ENCODE results near the gene GLYR1. TPM values are rescaled to one million over a fixed set of nuclear protein-coding genes. Genes with fewer than 3 reads are reported as not detected.

GLYR1 gene
- total and polyA plus RNA-seq, 10 of the 15 experiments (the other 5 are each of a cell fraction or from before 2014, with no cell fraction given) = 7.3 to 90.2 (median 57.2) TPM

DNA sequence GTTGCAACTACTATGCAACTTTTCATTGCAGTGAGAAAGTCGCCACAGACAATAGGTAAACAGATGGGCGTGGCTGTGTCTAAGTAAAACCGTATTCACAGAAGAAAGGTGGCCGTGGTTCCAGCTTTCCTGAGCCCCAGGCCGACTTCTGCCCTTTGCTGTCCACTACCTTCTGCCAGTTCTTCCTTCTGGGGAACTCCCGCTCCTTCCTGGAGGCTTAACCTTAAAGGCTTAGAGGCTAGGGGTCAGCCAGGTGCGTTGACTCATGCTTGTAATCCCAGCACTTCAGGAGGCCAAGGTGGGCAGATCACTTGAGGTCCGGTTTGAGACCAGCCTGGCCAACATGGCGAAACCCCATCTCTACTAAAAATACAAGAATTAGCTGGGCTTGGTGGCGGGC lies 56.8 kb downstream of the GLYR1 start (continued):
- TF ChIP-seq, protein P1, sequence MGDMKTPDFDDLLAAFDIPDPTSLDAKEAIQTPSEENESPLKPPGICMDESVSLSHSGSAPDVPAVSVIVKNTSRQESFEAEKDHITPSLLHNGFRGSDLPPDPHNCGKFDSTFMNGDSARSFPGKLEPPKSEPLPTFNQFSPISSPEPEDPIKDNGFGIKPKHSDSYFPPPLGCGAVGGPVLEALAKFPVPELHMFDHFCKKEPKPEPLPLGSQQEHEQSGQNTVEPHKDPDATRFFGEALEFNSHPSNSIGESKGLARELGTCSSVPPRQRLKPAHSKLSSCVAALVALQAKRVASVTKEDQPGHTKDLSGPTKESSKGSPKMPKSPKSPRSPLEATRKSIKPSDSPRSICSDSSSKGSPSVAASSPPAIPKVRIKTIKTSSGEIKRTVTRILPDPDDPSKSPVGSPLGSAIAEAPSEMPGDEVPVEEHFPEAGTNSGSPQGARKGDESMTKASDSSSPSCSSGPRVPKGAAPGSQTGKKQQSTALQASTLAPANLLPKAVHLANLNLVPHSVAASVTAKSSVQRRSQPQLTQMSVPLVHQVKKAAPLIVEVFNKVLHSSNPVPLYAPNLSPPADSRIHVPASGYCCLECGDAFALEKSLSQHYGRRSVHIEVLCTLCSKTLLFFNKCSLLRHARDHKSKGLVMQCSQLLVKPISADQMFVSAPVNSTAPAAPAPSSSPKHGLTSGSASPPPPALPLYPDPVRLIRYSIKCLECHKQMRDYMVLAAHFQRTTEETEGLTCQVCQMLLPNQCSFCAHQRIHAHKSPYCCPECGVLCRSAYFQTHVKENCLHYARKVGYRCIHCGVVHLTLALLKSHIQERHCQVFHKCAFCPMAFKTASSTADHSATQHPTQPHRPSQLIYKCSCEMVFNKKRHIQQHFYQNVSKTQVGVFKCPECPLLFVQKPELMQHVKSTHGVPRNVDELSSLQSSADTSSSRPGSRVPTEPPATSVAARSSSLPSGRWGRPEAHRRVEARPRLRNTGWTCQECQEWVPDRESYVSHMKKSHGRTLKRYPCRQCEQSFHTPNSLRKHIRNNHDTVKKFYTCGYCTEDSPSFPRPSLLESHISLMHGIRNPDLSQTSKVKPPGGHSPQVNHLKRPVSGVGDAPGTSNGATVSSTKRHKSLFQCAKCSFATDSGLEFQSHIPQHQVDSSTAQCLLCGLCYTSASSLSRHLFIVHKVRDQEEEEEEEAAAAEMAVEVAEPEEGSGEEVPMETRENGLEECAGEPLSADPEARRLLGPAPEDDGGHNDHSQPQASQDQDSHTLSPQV (IDR thresholded peaks at IDR 0.05) = no peak

- no peak for FAIRE-seq
- no peak for DNase-seq (ENCODE audit: low read depth, low spot score)
- BruUV-seq (replicated peaks) = no TSS peak
- ChIA-PET CTCF (interaction anchor here (1.1 kb wide), 1 partner anchor 55 kb away, joined by 3 read pairs; the partner anchor contains the start of genes ANKS3 and DNAAF8), RAD21 (ENCODE audit: unreplicated experiment) (no interaction called here), SMC1A (ENCODE audit: uncharacterized antibody, unreplicated experiment) (no interaction called here), POLR2A (interaction anchor here (0.5 to 0.9 kb wide), 2 partner anchors 13 to 43 kb away, joined by 4 to 5 read pairs; partner anchors contain the start of gene ROGDI)
- Histone ChIP-seq H4K20me1 (ENCODE audit: control insufficient read depth, insufficient read depth) (no peaks in the 10 kb centered on the region), H3K4me3 (no peak overlapping the region), H3K4me2 (ENCODE audit: control insufficient read depth, insufficient read depth) (no peak overlapping the region), H3K27me3 (replicated peaks in 1 of 2; ENCODE audit: control insufficient read depth in 2 of 2, insufficient read depth in 2 of 2, low read length in 1 of 2) (no peaks in the 10 kb centered on the region), H3K36me3 (ENCODE audit: control insufficient read depth in 2 of 2, insufficient read depth in 2 of 2, low read length in 1 of 2) (no peaks in the 10 kb centered on the region), H3K4me1 (ENCODE audit: control insufficient read depth, insufficient read depth, low read length) (no peaks in the 10 kb centered on the region), H3K27ac (ENCODE audit: control insufficient read depth, insufficient read depth) (no peak overlapping the region), H3K9me3 (replicated peaks; ENCODE audit: control insufficient read depth, insufficient read depth, low read length) (no peaks in the 10 kb centered on the region), H3K9ac (ENCODE audit: control insufficient read depth, insufficient read depth, low read length) (no peak overlapping the region), H3K79me2 (ENCODE audit: control insufficient read depth, insufficient read depth, low read length) (no peaks in the 10 kb centered on the region), H2AFZ (ENCODE audit: control insufficient read depth, low read depth, low read length) (no peak overlapping the region)
- no peak for ATAC-seq
- intact Hi-C loops (cut with micrococcal nuclease; ENCODE audit: unreplicated experiment) = no loop called here
- 71% methylated on average over 7 of the region's 7 CpGs for WGBS (ENCODE audit: insufficient coverage, insufficient replicate concordance, low lambda C conversion rate, missing lambda C conversion rate)
- in situ Hi-C loops (cut with MboI) = no loop called here
- no peak for TF ChIP-seq PRDM15 (CRISPR knock-in tag; IDR thresholded peaks at IDR 0.05)
- no peak for TF ChIP-seq BHLHE40 (IDR thresholded peaks at IDR 0.05; ENCODE audit: borderline replicate concordance in 1 of 2, low read depth in 2 of 2, low read length in 1 of 2)
- no peak for TF ChIP-seq RFX5 (IDR thresholded peaks at IDR 0.05; ENCODE audit: low read depth, low read length)
- no peak for TF ChIP-seq BACH1 (IDR thresholded peaks at IDR 0.05; ENCODE audit: borderline replicate concordance)
- no peak for TF ChIP-seq JUNB (IDR thresholded peaks at IDR 0.05)
- TF ChIP-seq BRCA1 (IDR thresholded peaks at IDR 0.05; ENCODE audit: low read depth, low read length) = no peak
- no peak for TF ChIP-seq BMI1 (IDR thresholded peaks at IDR 0.05; ENCODE audit: borderline replicate concordance)
- TF ChIP-seq E2F4 (IDR thresholded peaks at IDR 0.05; ENCODE audit: low read depth, low read length) = no peak
- no peak for TF ChIP-seq CBX3 (IDR thresholded peaks at IDR 0.05; ENCODE audit: borderline replicate concordance, low read depth)
- TF ChIP-seq BCL3 (IDR thresholded peaks at IDR 0.05; ENCODE audit: borderline replicate concordance, insufficient read depth, low read depth, low read length, poor library complexity, severe bottlenecking) = no peak
These were observed 58.2 kb downstream of the GLYR1 start for GRCh38 chr16:4788910-4789309.
